GM18907 (cell line): ENCODE results near the gene TTC31.

Experiments used
- ATAC-seq: cut with Tn5 transposase; IDR thresholded peaks from one replicate; pipeline ENCODE4 v1.9.1; 2021; ENCODE audit warnings: mild to moderate bottlenecking, moderate library complexity; ENCODE audit not compliant: unreplicated experiment

The TTC31 gene

GRCh38 chr2:74503506-74504475 lies 20.9 kb downstream of the TTC31 start:
- ATAC-seq = no peak

GRCh38 chr2:74504591-74504990 lies 21.7 kb downstream of the TTC31 start:
- ATAC-seq = no peak

GRCh38 chr2:74505448-74506246 lies 22.8 kb downstream of the TTC31 start:
- ATAC-seq = no peak

DNA sequence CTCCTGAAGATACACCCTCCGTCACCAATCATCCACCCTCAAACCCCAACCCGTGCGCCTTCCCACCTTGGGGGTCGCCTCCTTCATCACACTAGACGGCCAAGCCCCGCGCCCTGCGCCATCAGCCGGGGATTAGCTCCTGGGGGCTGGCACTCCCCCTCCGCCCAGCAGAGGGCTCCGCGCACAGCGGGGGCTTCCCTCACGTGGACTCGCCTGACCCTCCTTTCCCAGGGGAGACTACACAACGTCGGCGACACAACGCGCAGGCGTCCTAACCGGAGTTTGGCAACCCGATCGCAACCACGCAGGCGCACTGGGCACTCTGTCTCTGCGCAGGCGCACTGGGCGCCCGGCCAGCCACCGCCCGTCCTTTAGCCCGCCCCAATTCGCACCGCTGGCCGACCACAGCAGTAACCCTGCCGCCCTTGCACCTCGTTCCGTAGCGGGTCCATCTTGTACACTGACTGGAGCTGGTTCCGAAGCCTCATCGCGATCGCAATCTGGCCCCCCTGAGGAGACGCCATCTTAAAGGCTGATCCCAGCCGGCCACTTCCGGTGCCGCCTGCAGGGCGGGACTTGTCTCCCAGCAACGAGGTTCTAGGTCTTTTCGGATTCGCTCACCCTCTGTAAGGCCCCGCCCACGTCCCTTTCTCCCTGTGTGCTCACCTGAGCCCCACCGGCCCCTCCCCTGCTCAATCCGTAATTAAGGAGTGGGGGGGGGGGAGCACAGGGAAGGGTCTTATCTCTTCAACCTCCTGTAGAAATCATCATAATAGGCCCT lies 24.5 kb downstream of the TTC31 start, which contains the start of gene PCGF1:
PCGF1 (minus strand) TSS at position 551 of the 781 bp plus-strand sequence; CDS start at position 524, 27 bp downstream.
- peak; percentile 93 for ATAC-seq

DNA sequence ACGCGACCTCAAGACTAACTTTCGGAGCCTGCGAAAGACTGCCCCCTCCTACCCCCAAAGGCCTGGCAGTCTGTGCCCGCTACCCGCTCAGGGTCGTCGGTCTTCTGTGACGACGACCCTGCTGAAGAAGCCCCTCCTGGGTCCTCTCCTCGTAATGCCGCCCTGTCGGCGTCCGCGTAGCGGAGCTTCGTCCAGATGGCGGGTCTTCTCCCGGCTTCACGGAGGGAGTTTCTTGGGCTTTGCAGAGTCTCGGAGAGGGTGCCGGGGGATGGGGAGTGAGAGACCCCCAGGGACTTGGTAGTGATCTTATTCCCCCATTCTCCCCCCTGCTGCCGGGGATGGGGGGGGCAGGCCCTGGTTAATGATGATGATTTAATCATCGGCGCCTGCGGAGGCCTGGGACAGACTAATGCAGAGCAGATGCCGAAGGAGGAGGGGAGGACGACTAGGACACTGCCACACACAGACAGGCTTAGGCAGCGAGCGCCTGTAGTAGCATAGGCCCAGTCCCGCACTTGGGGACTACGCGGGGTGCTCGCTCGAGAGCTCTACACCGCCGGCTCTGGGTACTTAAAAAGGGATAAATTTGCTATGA lies 25.1 kb downstream of the TTC31 start:
- peak; percentile 21 for ATAC-seq

GRCh38 chr2:74510272-74510671 lies 27.4 kb downstream of the TTC31 start:
- ATAC-seq = no peak

GRCh38 chr2:74511104-74511989 lies 28.5 kb downstream of the TTC31 start:
- ATAC-seq = no peak

DNA sequence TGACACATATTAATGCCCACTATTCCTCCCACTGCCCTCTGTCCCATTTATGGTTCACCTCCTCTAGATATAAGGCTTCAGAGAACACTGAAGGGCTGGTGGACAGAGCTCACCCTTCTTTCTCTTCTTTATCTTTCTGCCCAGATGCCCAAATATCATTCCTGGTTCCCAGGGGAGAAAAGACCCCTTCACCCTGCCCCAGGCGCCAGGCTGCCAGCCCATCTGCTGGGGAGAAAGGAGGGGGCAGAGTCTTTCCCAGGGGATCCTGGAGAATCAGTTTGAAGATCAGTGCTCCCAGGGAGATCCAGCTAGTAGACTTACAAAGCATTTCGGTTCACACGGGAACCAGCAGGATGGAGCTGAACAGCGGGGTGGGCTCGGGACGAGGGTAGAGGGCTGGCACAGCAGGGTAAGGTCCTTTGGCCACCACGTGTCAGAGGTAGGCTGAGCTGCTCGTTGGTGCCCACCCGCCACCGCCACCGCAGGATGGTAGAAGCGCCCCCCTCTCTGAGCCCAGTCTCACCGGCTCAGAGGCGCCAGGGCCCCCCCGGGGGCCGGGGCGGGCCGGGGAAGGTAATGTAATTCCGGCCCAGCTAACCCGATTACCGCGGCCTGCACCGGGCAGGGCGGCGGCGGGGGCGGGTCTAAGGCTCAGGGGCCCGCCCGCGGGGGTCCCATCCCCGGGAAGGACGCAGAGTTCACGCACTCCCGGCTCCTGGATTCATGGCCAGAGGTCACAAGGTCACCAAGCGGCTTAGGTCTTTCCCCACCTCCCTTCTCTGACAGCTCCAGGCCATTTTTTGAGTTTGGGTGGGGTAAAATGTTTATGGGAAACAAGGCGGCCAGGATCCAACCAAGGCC lies 30.1 kb downstream of the TTC31 start:
- ATAC-seq = no peak

DNA sequence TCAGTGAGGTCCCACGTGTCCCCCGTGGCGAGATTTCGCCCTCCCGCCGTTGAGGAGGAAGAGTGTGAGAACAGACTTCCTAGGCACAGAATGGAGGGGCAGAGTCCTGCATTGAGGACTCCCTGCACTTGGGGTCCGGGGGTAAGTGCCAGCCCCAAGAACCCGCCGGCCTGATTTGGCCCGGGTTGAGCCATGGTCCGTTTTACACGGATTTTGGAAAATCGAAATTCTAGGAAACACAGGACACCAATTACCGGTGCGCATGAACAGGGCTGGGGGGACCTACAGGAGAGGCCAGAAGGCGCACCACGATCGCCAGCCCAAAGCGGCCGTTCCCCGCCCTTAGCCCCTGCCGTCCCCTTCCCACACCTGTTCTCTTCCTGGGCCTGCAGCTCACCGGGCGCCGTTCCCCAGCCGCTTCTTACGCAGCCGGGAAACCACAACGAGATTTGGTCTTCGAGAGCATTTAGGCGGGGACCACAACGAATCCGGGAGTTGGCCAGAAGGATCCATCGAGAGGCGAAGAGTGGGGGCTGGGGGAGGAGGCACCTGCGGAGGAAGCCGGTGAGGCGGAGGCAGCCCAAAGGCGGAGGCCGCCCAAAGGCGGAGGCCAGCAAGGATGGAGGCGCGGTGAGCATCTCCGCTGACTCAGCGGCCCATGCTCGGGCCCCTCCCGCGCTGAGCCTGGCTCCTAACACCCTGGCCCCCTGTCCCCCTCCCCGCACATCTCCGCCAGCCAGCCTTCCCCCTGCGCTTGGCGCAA lies 30.9 kb downstream of the TTC31 start:
- ATAC-seq = no peak

DNA sequence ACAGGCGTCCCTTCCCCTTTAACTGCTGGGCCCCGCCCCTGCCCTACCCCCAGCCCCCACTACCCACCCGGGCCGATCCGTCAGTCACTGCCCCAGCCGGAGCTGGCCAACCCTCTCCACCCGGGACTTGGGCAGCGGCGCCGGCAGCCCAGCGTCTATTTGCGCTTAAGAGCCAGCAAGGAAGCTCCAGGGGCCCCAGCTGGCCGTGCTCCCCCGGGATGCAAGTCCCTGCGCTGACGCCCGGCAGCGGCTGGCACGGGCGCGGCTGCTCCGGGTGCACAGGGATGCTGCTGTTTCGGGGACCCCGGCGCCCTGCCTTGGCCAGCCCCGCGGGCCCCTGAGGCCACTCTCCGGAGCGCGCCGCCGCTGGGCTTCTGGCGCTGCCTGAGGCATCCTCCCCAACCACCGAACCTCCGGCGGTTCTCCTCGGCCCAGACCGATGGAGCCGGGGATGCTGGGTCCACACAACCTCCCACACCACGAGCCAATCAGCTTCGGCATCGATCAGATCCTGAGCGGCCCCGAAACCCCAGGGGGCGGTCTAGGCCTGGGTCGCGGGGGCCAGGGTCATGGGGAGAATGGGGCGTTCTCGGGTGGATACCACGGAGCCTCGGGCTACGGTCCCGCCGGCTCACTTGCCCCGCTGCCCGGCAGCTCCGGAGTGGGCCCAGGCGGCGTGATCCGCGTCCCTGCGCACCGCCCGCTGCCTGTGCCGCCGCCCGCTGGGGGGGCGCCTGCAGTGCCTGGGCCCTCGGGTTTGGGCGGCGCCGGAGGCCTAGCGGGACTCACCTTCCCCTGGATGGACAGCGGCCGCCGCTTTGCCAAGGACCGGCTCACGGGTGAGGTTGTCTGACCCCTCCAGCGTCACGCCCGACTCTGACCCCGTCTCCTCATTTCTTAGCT lies 31.7 kb downstream of the TTC31 start, which contains the start of gene TLX2:
TLX2 (plus strand) TSS at position 83 of the 903 bp plus-strand sequence; CDS start at position 440, 357 bp downstream.
- ATAC-seq = no peak

- ATAC-seq = peak; percentile 14
Measured at GRCh38 chr2:74515271-74515980, 32.5 kb downstream of the TTC31 start.

DNA sequence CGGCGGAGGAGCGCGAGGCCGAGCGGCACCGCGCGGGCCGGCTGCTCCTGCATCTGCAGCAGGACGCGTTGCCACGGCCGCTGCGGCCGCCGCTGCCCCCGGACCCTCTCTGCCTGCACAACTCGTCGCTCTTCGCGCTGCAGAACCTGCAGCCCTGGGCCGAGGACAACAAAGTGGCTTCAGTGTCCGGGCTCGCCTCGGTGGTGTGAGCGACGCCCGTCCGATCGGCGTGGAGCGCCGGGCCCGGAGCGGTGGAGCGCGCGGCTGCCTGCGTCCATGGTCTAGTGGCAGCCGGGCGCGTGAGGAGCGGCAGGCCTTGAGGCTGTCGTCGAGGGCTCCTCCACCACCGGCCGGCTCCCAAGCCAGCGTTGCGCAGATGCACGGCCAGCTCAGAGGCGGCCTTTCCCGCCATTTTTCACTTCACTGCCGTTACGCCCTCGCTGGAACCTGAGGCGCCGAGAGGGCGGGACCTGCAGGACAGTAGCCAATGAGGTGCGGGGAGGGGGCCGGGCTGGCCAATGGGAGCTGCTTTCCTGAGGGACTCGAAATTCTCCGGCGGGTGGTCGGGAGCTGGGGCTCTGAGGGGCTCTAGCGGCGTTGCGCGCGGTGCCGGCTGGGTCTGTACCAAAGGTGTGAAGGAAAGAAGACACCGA lies 33.2 kb downstream of the TTC31 start:
- peak; percentile 64 for ATAC-seq

GRCh38 chr2:74516650-74517049 lies 33.8 kb downstream of the TTC31 start:
- ATAC-seq = no peak

DNA sequence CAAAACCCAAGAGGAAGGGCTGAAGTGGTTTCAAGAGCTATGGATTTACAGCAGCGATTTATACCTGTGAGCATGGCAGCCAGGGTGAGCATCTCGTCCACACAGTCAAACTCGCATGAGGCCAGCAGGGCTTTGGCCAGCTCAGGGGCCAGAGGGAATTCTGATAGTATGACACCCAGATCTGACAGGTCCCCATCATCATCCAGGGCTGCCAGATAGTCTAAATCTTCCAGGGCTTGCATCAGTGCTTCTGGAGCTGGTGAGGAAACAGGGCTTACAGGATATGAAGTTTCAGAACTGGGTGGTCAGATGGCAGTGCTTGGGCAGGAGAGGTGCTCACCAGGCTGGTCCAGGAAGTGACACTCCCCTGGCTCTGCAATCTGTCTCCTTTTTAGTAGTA lies 39.6 kb downstream of the TTC31 start:
- no peak for ATAC-seq

GRCh38 chr2:74524005-74524404 lies 41.1 kb downstream of the TTC31 start:
- ATAC-seq = no peak
